ENCODE data around the gene TPST2. TPM values are rescaled to one million over a fixed set of nuclear protein-coding genes. Genes with fewer than 3 reads are reported as not detected.

TPST2 gene
- total RNA-seq, 1 experiment from 2014 or later, result 11.8 TPM

DNA sequence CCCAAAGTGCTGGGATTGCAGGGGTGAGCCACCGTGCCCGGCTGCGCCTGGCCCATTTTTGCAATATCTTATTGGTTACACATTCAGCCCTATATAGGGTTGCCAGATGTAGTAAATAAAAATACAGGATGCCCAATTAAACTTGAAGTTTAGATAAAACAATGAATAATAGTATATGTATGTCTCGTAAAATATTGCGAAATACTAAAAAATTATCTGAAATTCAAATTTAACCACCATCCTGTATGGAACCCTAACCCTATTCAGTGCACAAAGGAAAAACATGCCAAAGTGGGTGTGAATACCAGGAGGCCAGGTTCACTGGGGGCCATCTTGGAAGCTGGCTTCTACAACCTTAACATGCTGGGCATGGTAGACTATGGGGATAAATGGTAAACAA is 72.5 kb downstream of the TPST2 start:
- no peaks in the 10 kb centered on the region for H3K9me3 ChIP-seq (ENCODE audit: control insufficient read depth in 1 of 2, insufficient read depth in 1 of 2, low read depth in 1 of 2, low read length in 2 of 2)
- no peak for TF ChIP-seq ZFX (IDR thresholded peaks at IDR 0.05)
- TF ChIP-seq EZH2phosphoT487 (IDR thresholded peaks at IDR 0.05; ENCODE audit: borderline replicate concordance), result no peak
- TF ChIP-seq, protein P1, sequence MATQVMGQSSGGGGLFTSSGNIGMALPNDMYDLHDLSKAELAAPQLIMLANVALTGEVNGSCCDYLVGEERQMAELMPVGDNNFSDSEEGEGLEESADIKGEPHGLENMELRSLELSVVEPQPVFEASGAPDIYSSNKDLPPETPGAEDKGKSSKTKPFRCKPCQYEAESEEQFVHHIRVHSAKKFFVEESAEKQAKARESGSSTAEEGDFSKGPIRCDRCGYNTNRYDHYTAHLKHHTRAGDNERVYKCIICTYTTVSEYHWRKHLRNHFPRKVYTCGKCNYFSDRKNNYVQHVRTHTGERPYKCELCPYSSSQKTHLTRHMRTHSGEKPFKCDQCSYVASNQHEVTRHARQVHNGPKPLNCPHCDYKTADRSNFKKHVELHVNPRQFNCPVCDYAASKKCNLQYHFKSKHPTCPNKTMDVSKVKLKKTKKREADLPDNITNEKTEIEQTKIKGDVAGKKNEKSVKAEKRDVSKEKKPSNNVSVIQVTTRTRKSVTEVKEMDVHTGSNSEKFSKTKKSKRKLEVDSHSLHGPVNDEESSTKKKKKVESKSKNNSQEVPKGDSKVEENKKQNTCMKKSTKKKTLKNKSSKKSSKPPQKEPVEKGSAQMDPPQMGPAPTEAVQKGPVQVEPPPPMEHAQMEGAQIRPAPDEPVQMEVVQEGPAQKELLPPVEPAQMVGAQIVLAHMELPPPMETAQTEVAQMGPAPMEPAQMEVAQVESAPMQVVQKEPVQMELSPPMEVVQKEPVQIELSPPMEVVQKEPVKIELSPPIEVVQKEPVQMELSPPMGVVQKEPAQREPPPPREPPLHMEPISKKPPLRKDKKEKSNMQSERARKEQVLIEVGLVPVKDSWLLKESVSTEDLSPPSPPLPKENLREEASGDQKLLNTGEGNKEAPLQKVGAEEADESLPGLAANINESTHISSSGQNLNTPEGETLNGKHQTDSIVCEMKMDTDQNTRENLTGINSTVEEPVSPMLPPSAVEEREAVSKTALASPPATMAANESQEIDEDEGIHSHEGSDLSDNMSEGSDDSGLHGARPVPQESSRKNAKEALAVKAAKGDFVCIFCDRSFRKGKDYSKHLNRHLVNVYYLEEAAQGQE (IDR thresholded peaks at IDR 0.05; ENCODE audit: low read depth), result no peak
- TF ChIP-seq CEBPB (IDR thresholded peaks at IDR 0.05; ENCODE audit: low read depth), result no peak
- TF ChIP-seq SRF (IDR thresholded peaks at IDR 0.05; ENCODE audit: low read depth), result no peak
- TF ChIP-seq, protein P2, sequence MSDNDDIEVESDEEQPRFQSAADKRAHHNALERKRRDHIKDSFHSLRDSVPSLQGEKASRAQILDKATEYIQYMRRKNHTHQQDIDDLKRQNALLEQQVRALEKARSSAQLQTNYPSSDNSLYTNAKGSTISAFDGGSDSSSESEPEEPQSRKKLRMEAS (IDR thresholded peaks at IDR 0.05), result no peak
- TF ChIP-seq, protein P3, sequence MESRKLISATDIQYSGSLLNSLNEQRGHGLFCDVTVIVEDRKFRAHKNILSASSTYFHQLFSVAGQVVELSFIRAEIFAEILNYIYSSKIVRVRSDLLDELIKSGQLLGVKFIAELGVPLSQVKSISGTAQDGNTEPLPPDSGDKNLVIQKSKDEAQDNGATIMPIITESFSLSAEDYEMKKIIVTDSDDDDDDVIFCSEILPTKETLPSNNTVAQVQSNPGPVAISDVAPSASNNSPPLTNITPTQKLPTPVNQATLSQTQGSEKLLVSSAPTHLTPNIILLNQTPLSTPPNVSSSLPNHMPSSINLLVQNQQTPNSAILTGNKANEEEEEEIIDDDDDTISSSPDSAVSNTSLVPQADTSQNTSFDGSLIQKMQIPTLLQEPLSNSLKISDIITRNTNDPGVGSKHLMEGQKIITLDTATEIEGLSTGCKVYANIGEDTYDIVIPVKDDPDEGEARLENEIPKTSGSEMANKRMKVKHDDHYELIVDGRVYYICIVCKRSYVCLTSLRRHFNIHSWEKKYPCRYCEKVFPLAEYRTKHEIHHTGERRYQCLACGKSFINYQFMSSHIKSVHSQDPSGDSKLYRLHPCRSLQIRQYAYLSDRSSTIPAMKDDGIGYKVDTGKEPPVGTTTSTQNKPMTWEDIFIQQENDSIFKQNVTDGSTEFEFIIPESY (IDR thresholded peaks at IDR 0.05; ENCODE audit: extremely low read depth, insufficient replicate concordance, low read length), result no peak
- no peak for TF ChIP-seq FOSL1 (IDR thresholded peaks at IDR 0.05; ENCODE audit: low read depth)
- no peak for TF ChIP-seq POLR2A (IDR thresholded peaks at IDR 0.05; ENCODE audit: borderline replicate concordance, extremely low read depth, insufficient read depth, insufficient read length)
- no peak for TF ChIP-seq YY1 (IDR thresholded peaks at IDR 0.05; ENCODE audit: extremely low read depth, insufficient replicate concordance, low read depth, low read length)
- TF ChIP-seq, protein P4, sequence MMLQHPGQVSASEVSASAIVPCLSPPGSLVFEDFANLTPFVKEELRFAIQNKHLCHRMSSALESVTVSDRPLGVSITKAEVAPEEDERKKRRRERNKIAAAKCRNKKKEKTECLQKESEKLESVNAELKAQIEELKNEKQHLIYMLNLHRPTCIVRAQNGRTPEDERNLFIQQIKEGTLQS (IDR thresholded peaks at IDR 0.05), result no peak
- no peak for TF ChIP-seq EGR1 (IDR thresholded peaks at IDR 0.05; ENCODE audit: low read depth)
- no peak for TF ChIP-seq TCF7L2 (IDR thresholded peaks at IDR 0.05; ENCODE audit: borderline replicate concordance, extremely low read depth, insufficient read depth, insufficient read length)

More for the DNA sequence above, 72.5 kb downstream of the TPST2 start:
- H3K4me2 ChIP-seq (ENCODE audit: low read length), result no peak overlapping the region
- no peaks in the 10 kb centered on the region for H4K20me1 ChIP-seq (ENCODE audit: insufficient read depth)
- H3K79me2 ChIP-seq (ENCODE audit: insufficient read depth, low read length), result peaks cover 17% of the 10 kb centered on the region
- no peak overlapping the region for H3K9ac ChIP-seq (ENCODE audit: low read length)
- H3K9me2 ChIP-seq (ENCODE audit: insufficient read depth), result no peaks in the 10 kb centered on the region
- ATAC-seq (no peak), DNase-seq (ENCODE audit: low read depth, low spot score) (no peak)
- BruUV-seq (replicated peaks), result no TSS peak
- no peaks in the 10 kb centered on the region; a peak in 1 of 4 replicates for H3K36me3 ChIP-seq (ENCODE audit: control insufficient read depth in 1 of 2, insufficient read depth in 2 of 2, low read length in 2 of 2)
- no peaks in the 10 kb centered on the region for H3K27me3 ChIP-seq (ENCODE audit: insufficient read depth, low read length)
- CTCF ChIA-PET, result no interaction called here
- POLR2A ChIA-PET, result no interaction called here
- RAD21 ChIA-PET (ENCODE audit: low non-redundant PET in 1 of 2, low total read pairs in 2 of 2, uncharacterized antibody in 2 of 2, unreplicated experiment in 2 of 2), result no interaction called here
- peaks cover 7% of the 10 kb centered on the region in 2 experiments; a peak in 2 of 4 replicates for H3K4me1 ChIP-seq (ENCODE audit: control insufficient read depth in 1 of 2, insufficient read depth in 2 of 2, low read length in 2 of 2)
- no peak overlapping the region for H3K27ac ChIP-seq (ENCODE audit: low read depth, low read length)
- no peak overlapping the region for H3K4me3 ChIP-seq (replicated peaks in 1 of 2; ENCODE audit: low read depth in 1 of 2, low read length in 2 of 2)
- H2AFZ ChIP-seq (ENCODE audit: low read depth, low read length, poor library complexity, severe bottlenecking), result no peak overlapping the region
- intact Hi-C loops (cut with micrococcal nuclease), result no loop called here

All from HCT116 (cell line).